ENCODE measurements around the gene CHRFAM7A.
"Not testable (repeated sequence)": the region's sequence is repeated elsewhere in the genome, so short reads cannot be mapped to it uniquely, and the experiment has no call there.

The CHRFAM7A gene

DNA sequence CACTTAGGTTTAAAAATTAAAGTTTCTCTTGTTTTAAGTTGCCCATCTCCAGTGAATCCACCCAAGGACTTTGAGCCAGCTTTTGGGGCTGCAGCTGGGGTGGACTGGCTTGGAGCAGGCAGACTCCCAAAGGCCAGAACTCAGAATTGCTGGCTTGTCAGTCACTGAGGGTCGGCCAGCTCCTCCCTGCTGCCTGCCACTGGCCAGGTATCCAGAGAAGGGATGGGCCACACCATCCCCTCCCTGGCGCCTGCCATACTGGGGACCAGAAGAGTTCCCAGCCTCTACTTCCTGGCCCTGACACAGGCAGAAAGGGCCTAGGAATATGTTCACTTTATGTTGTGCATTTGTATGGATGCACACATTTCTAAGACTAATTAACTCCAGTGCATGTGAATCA is 32.4 kb downstream of the CHRFAM7A start:
- H3K9me3 Mint-ChIP-seq (ENCODE audit: low read depth); H3K36me3 Mint-ChIP-seq; H3K4me3 Mint-ChIP-seq; H3K4me1 Mint-ChIP-seq (ENCODE audit: low read depth); H3K27me3 Mint-ChIP-seq; H3K27ac Mint-ChIP-seq: not testable (repeated sequence)

DNA sequence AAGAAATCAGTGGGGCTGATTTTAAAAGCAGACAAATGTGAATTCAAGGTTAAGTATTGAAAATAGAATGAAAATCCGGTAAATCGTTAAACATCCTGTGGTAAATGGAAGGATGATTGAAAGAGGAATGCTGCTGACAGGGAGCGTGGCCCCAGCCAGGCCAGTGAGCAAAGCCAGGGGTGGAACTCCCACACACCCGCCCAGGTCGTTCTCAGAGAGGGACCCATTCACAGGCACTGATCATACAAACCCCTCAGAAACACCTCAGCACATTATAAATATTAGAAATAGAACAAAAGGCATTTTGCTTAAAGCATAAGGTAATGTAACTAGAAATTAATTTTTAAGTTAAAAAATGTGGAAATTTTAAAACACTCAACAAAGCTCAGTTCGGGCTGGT is 38.3 kb downstream of the CHRFAM7A start:
- H3K4me1 Mint-ChIP-seq (ENCODE audit: low read depth); H3K36me3 Mint-ChIP-seq; H3K4me3 Mint-ChIP-seq; H3K9me3 Mint-ChIP-seq (ENCODE audit: low read depth); H3K27me3 Mint-ChIP-seq; H3K27ac Mint-ChIP-seq: not testable (repeated sequence)

GRCh38 chr15:30349803-30350202 is 43.5 kb downstream of the CHRFAM7A start:
- not testable (repeated sequence) for H3K36me3 Mint-ChIP-seq; H3K9me3 Mint-ChIP-seq (ENCODE audit: low read depth); H3K27me3 Mint-ChIP-seq; H3K4me1 Mint-ChIP-seq (ENCODE audit: low read depth); H3K27ac Mint-ChIP-seq; H3K4me3 Mint-ChIP-seq

DNA sequence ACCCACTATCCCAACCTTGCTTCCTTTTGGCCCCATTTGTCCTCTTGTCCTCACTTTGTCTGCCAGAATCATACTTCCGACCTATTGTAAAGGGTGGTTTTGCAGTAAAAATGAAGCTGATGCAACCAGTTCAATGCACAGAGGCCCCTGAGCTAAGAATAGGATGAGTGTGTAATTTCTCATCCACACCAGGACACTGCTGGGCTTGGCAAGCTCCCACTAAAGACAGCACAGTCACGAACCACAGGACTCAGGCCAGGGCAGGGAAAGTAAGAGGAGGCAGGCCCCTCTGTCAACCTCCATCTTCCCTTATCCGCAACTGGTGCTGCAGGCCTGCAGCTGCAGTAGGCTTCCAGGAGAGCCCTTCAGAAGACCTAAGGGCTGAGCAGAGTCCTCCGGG is 56.8 kb downstream of the CHRFAM7A start:
- H3K4me1 Mint-ChIP-seq (ENCODE audit: low read depth); H3K4me3 Mint-ChIP-seq; H3K27me3 Mint-ChIP-seq; H3K27ac Mint-ChIP-seq; H3K36me3 Mint-ChIP-seq; H3K9me3 Mint-ChIP-seq (ENCODE audit: low read depth): not testable (repeated sequence)

DNA sequence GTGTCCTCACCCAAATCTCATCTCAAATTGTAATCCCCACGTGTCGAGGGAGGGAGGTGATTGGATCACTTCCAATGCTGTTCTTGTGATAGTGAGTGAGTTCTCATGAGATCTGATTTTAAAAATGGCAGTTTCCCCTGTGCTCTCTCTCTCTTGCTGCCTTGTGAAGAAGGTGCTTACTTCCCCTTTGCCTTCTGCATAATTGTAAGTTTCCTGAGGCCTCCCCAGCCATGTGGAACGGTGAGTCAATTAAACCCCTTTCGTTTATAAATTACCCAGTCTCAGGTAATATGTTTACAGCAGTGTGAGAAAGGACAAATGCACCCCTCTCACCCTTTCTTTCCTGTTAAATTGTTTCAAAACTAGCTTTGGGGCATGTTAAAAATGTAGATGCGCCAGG is 59.2 kb downstream of the CHRFAM7A start:
- H3K36me3 Mint-ChIP-seq; H3K9me3 Mint-ChIP-seq (ENCODE audit: low read depth); H3K4me1 Mint-ChIP-seq (ENCODE audit: low read depth); H3K4me3 Mint-ChIP-seq; H3K27me3 Mint-ChIP-seq; H3K27ac Mint-ChIP-seq: not testable (repeated sequence)

GRCh38 chr15:30326145-30326544 is 67.2 kb downstream of the CHRFAM7A start:
- H3K36me3 Mint-ChIP-seq; H3K27ac Mint-ChIP-seq; H3K27me3 Mint-ChIP-seq; H3K4me1 Mint-ChIP-seq (ENCODE audit: low read depth); H3K9me3 Mint-ChIP-seq (ENCODE audit: low read depth); H3K4me3 Mint-ChIP-seq: not testable (repeated sequence)

DNA sequence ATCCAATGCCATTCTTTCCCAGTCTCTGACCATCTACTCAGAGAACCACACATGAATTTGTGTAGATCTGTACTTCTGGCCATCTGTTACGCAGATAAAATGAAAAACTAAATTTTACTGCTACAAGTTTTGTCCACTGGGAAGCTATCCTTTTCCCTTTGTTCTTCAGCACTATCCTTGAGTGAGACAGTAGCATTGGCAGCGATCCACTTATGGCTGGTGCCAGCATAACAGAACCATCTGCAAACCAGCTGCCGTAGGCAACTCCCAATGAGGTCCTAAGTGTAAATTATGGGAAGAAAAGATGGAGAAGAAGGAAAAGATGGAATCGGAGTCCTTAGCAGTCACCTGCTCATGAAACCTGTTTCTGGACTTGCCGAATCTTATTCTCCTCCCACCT is 72.3 kb downstream of the CHRFAM7A start:
- H3K4me3 Mint-ChIP-seq; H3K36me3 Mint-ChIP-seq; H3K27ac Mint-ChIP-seq; H3K9me3 Mint-ChIP-seq (ENCODE audit: low read depth); H3K27me3 Mint-ChIP-seq; H3K4me1 Mint-ChIP-seq (ENCODE audit: low read depth): not testable (repeated sequence)

GRCh38 chr15:30315704-30316103 is 77.6 kb downstream of the CHRFAM7A start:
- not testable (repeated sequence) for H3K36me3 Mint-ChIP-seq; H3K4me1 Mint-ChIP-seq (ENCODE audit: low read depth); H3K27me3 Mint-ChIP-seq; H3K4me3 Mint-ChIP-seq; H3K27ac Mint-ChIP-seq; H3K9me3 Mint-ChIP-seq (ENCODE audit: low read depth)

GRCh38 chr15:30310575-30310974 is 82.8 kb downstream of the CHRFAM7A start:
- H3K27ac Mint-ChIP-seq; H3K9me3 Mint-ChIP-seq (ENCODE audit: low read depth); H3K36me3 Mint-ChIP-seq; H3K27me3 Mint-ChIP-seq; H3K4me3 Mint-ChIP-seq; H3K4me1 Mint-ChIP-seq (ENCODE audit: low read depth): not testable (repeated sequence)
